ENCODE measurements around the gene PDZRN3.

The PDZRN3 gene

DNA sequence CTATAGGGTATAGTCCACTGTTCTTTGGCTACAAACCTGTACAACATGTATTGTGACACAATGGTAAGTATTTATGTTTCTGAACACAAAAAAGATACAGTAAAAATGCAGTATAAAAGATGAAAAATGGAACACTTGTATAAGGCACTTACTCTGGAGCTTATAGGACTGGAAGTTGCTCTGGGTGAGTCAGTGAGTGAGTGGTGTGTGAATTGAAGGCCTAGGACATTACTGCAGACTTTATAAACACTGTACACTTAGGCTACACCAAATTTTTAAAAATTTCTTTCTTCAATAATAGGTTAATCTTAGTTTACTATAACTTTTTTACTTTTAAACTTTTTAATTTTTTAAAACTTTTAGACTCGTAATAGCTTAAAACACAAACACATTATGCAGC is 10.5 kb upstream of the PDZRN3 start:
- H3K9me3 Mint-ChIP-seq, result no peaks in the 10 kb centered on the region
- H3K36me3 Mint-ChIP-seq (ENCODE audit: low read depth), result no peaks in the 10 kb centered on the region
- H3K4me3 Mint-ChIP-seq, result no peak overlapping the region
- TF ChIP-seq, protein P1, sequence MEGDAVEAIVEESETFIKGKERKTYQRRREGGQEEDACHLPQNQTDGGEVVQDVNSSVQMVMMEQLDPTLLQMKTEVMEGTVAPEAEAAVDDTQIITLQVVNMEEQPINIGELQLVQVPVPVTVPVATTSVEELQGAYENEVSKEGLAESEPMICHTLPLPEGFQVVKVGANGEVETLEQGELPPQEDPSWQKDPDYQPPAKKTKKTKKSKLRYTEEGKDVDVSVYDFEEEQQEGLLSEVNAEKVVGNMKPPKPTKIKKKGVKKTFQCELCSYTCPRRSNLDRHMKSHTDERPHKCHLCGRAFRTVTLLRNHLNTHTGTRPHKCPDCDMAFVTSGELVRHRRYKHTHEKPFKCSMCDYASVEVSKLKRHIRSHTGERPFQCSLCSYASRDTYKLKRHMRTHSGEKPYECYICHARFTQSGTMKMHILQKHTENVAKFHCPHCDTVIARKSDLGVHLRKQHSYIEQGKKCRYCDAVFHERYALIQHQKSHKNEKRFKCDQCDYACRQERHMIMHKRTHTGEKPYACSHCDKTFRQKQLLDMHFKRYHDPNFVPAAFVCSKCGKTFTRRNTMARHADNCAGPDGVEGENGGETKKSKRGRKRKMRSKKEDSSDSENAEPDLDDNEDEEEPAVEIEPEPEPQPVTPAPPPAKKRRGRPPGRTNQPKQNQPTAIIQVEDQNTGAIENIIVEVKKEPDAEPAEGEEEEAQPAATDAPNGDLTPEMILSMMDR (IDR thresholded peaks at IDR 0.05; ENCODE audit: unreplicated experiment in 3 of 3), result no peak
- peaks cover 17% of the 10 kb centered on the region for H3K4me1 Mint-ChIP-seq
- peaks cover 5% of the 10 kb centered on the region for H3K27me3 Mint-ChIP-seq (ENCODE audit: low read depth)
- no peak overlapping the region for H3K27ac Mint-ChIP-seq

- peaks cover 5% of the 10 kb centered on the region for H3K27me3 Mint-ChIP-seq (ENCODE audit: low read depth)
- no peaks in the 10 kb centered on the region for H3K36me3 Mint-ChIP-seq (ENCODE audit: low read depth)
- peaks cover 11% of the 10 kb centered on the region for H3K4me1 Mint-ChIP-seq
- TF ChIP-seq, protein P1 (IDR thresholded peaks at IDR 0.05; ENCODE audit: unreplicated experiment in 3 of 3), result no peak
- no peaks in the 10 kb centered on the region for H3K9me3 Mint-ChIP-seq
- no peak overlapping the region for H3K4me3 Mint-ChIP-seq
- no peak overlapping the region for H3K27ac Mint-ChIP-seq
Measured at GRCh38 chr3:73633916-73634344, 9.2 kb upstream of the PDZRN3 start.

- Mint-ChIP-seq H3K4me3 (no peak overlapping the region), H3K27me3 (ENCODE audit: low read depth) (peaks cover 5% of the 10 kb centered on the region), H3K9me3 (no peaks in the 10 kb centered on the region), H3K36me3 (ENCODE audit: low read depth) (no peaks in the 10 kb centered on the region), H3K27ac (no peak overlapping the region), H3K4me1 (peaks cover 8% of the 10 kb centered on the region)
- TF ChIP-seq, protein P1 (IDR thresholded peaks at IDR 0.05; ENCODE audit: unreplicated experiment in 3 of 3), result no peak
Measured at GRCh38 chr3:73633453-73633852, 8.7 kb upstream of the PDZRN3 start.

GRCh38 chr3:73626106-73626505 is 1.4 kb upstream of the PDZRN3 start:
- Mint-ChIP-seq H3K27ac (peak overlapping the region in 2 of 3 experiments; percentile 88 to 95), H3K27me3 (ENCODE audit: low read depth) (no peaks in the 10 kb centered on the region), H3K36me3 (ENCODE audit: low read depth) (no peaks in the 10 kb centered on the region), H3K9me3 (no peaks in the 10 kb centered on the region), H3K4me1 (peaks cover 49% of the 10 kb centered on the region), H3K4me3 (peak overlapping the region; percentile 85 to 95 (median 89))
- TF ChIP-seq, protein P1 (IDR thresholded peaks at IDR 0.05; ENCODE audit: unreplicated experiment in 3 of 3), result no peak

GRCh38 chr3:73624017-73624820 is 522 bp downstream of the PDZRN3 start:
- H3K36me3 Mint-ChIP-seq (ENCODE audit: low read depth), result peaks cover 9% of the 10 kb centered on the region
- no peaks in the 10 kb centered on the region for H3K9me3 Mint-ChIP-seq
- TF ChIP-seq, protein P1 (IDR thresholded peaks at IDR 0.05; ENCODE audit: unreplicated experiment in 3 of 3), result peak in 1 of 3 experiments; percentile 33
- peaks cover 66% of the 10 kb centered on the region for H3K4me1 Mint-ChIP-seq
- peak overlapping the region; percentile 90 to 99 (median 97) for H3K4me3 Mint-ChIP-seq
- H3K27ac Mint-ChIP-seq, result peak overlapping the region; percentile 93 to 95 (median 93)
- H3K27me3 Mint-ChIP-seq (ENCODE audit: low read depth), result no peaks in the 10 kb centered on the region

GRCh38 chr3:73623346-73623745 is 1.4 kb downstream of the PDZRN3 start:
- TF ChIP-seq, protein P1 (IDR thresholded peaks at IDR 0.05; ENCODE audit: unreplicated experiment in 3 of 3), result no peak

More at GRCh38 chr3:73623346-73623745, 1.4 kb downstream of the PDZRN3 start:
- Mint-ChIP-seq H3K9me3 (no peaks in the 10 kb centered on the region), H3K36me3 (ENCODE audit: low read depth) (peaks cover 10% of the 10 kb centered on the region), H3K27me3 (ENCODE audit: low read depth) (no peaks in the 10 kb centered on the region), H3K27ac (peak overlapping the region; percentile 90 to 95 (median 93)), H3K4me1 (peaks cover 72% of the 10 kb centered on the region), H3K4me3 (peak overlapping the region; percentile 90 to 99 (median 97))
